OCI-LY3 (cell line): ENCODE data around the gene GNGT2.

Source experiments
- H2AFZ ChIP-seq: fragments of 200-600, 300-600 bp; shearing (Covaris generic); 2 replicates; pipeline ENCODE4 v1.6.0; 2014; ENCODE audit warnings: antibody characterized with exemption, low read depth, low read length
- H3K27ac ChIP-seq: fragments of 200-600, 300-600 bp; sonication (generic); 2 replicates; pipeline ENCODE4 v1.5.1; 2014; ENCODE audit warnings: mild to moderate bottlenecking, low read length, moderate library complexity, mixed read lengths
- H3K27me3 ChIP-seq: fragments of 200-600, 300-600 bp; sonication (generic); 2 replicates; pipeline ENCODE4 v1.6.1; 2014; ENCODE audit warnings: low read depth, low read length, mixed read lengths
- H3K36me3 ChIP-seq: fragments of 200-600, 300-600 bp; sonication (generic); replicated peaks from 2 replicates; pipeline ENCODE3; 2014; ENCODE audit warnings: low read depth, low read length, mixed read lengths
- H3K4me1 ChIP-seq: fragments of 300-600, 200-600 bp; sonication (generic); 2 replicates; pipeline ENCODE4 v1.6.1; 2014; ENCODE audit warnings: low read length, mixed read lengths
- H3K4me2 ChIP-seq: fragments of 200-600, 300-600 bp; sonication (generic); 2 replicates; pipeline ENCODE4 v1.6.1; 2014; ENCODE audit warnings: low read length, mixed read lengths
- H3K4me3 ChIP-seq: fragments of 300-600, 200-600 bp; sonication (generic); 2 replicates; pipeline ENCODE4 v1.5.1; 2014; ENCODE audit warnings: antibody characterized with exemption, mild to moderate bottlenecking, low read length, moderate library complexity
- H3K79me2 ChIP-seq: fragments of 300-600, 200-600 bp; shearing (Covaris generic); 2 replicates; pipeline ENCODE4 v1.6.1; 2014; ENCODE audit warnings: mild to moderate bottlenecking, low read length, mixed read lengths
- H3K9ac ChIP-seq: fragments of 300-600, 200-600 bp; shearing (Covaris generic); 2 replicates; pipeline ENCODE4 v1.6.0; 2014; ENCODE audit warnings: mild to moderate bottlenecking, low read length, moderate library complexity
- H3K9me3 ChIP-seq: fragments of 200-600, 300-600 bp; shearing (Covaris generic); 2 replicates; pipeline ENCODE4 v1.6.1; 2014; ENCODE audit warnings: low read length, mixed read lengths; ENCODE audit not compliant: insufficient read depth
- H4K20me1 ChIP-seq: fragments of 200-600, 300-600 bp; sonication (generic); 2 replicates; pipeline ENCODE4 v1.6.1; 2016; ENCODE audit warnings: low read length, mixed read lengths; ENCODE audit not compliant: insufficient read depth
- EZH2phosphoT487 ChIP-seq: fragments of 200-600 bp; shearing (Covaris generic); IDR thresholded peaks from 2 replicates; pipeline ENCODE4 v1.6.1; 2018; ENCODE audit warnings: antibody characterized with exemption, mixed run types, low read depth
- TF ChIP-seq, protein P1 (sequence below): fragments of 200-600, 300-600 bp; sonication (generic); IDR thresholded peaks from 2 replicates; pipeline ENCODE4 v1.5.1; 2014; ENCODE audit warnings: antibody characterized with exemption, low read length, low read depth

The GNGT2 gene

DNA sequence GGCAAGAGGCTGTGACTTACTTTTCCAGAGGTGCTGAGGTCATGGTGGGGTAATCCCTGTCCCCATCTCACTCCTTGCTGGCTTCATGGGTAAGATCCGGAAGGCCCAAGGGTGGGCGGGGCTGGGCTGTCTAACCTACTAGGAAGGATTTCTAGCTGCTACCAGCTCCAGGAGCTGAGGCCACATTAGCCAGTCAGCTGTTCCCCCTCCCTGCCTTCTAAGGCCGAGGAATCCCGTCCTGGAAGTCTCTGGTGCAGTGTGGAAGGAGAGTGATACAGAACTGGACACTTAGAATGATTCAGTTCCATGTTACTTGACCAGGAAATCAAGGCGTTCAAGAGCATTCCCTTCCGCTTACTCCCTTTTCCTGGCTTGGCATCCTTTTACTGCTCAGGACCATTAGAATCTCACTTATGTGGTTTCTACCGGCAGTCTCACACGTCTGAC, 8.9 kb downstream of the GNGT2 start:
- no peak overlapping the region for H3K4me3 ChIP-seq
- H3K27ac ChIP-seq, result no peak overlapping the region
- no peak overlapping the region for H2AFZ ChIP-seq
- peaks cover 2% of the 10 kb centered on the region for H3K36me3 ChIP-seq
- H3K4me1 ChIP-seq, result no peaks in the 10 kb centered on the region
- no peak overlapping the region for H3K4me2 ChIP-seq
- no peaks in the 10 kb centered on the region for H3K27me3 ChIP-seq
- H3K9ac ChIP-seq, result no peak overlapping the region
- H4K20me1 ChIP-seq, result no peaks in the 10 kb centered on the region
- H3K9me3 ChIP-seq, result no peaks in the 10 kb centered on the region
- H3K79me2 ChIP-seq, result no peaks in the 10 kb centered on the region
- no peak for TF ChIP-seq EZH2phosphoT487
- TF ChIP-seq, protein P1, sequence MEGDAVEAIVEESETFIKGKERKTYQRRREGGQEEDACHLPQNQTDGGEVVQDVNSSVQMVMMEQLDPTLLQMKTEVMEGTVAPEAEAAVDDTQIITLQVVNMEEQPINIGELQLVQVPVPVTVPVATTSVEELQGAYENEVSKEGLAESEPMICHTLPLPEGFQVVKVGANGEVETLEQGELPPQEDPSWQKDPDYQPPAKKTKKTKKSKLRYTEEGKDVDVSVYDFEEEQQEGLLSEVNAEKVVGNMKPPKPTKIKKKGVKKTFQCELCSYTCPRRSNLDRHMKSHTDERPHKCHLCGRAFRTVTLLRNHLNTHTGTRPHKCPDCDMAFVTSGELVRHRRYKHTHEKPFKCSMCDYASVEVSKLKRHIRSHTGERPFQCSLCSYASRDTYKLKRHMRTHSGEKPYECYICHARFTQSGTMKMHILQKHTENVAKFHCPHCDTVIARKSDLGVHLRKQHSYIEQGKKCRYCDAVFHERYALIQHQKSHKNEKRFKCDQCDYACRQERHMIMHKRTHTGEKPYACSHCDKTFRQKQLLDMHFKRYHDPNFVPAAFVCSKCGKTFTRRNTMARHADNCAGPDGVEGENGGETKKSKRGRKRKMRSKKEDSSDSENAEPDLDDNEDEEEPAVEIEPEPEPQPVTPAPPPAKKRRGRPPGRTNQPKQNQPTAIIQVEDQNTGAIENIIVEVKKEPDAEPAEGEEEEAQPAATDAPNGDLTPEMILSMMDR, result no peak

DNA sequence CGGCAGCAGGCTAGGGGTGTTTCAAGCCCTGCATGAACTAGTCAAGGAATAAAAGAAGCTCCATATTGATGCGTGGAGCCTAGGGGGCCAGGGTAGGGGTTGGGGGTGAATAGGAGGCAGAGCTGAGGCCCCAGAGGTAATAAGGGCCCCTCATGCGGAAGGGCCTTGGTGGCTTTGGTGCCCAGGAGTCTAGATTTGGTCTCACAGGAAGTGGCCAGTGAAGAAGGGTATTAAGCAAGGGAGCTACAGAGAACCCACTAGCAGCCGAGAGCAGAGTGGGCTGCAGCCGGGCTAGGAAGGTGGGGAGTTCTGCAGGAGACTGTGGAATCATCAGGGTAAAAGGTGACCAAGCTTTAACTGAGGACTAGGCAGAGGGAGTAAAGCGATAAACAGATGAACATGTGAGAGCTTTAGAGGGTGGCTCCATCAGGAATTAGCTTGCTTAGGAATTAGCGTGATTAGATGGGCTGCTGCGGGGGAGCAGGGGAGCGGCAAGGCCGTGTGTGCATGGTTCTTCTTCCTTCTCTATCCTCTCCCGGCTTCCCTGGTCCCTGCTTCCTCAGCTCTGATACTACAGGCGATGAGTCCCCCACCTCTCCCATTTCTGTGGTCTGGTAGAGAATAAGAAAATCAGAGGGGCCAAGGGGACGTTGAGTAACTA, 9.8 kb downstream of the GNGT2 start:
- H2AFZ ChIP-seq, result no peak overlapping the region
- H3K9me3 ChIP-seq, result no peaks in the 10 kb centered on the region
- H3K9ac ChIP-seq, result no peak overlapping the region
- H3K27me3 ChIP-seq, result no peaks in the 10 kb centered on the region
- H3K4me3 ChIP-seq, result no peak overlapping the region
- H3K36me3 ChIP-seq, result no peaks in the 10 kb centered on the region
- TF ChIP-seq, protein P1, result no peak
- TF ChIP-seq EZH2phosphoT487, result no peak
- no peaks in the 10 kb centered on the region for H4K20me1 ChIP-seq
- H3K4me1 ChIP-seq, result peaks cover 3% of the 10 kb centered on the region
- no peak overlapping the region for H3K27ac ChIP-seq
- no peaks in the 10 kb centered on the region for H3K79me2 ChIP-seq
- H3K4me2 ChIP-seq, result no peak overlapping the region

DNA sequence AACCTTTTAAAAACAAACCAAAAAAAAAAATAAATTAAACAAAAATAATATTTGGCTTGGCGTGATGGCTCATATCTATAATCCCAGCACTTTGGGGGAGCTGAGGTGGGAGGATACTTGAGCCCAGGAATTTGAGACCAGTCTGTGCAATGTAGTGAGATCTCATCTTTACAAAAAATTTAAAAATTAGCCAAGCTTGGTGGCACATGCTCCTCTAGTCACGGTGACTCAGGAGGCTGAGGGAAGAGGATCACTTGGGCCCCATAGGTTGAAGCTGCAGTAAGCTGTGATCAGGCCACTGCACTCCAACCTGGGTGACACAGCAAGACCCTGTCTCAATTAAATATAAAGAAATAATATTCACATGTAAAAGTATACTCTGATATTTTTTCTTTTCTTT, 12.2 kb downstream of the GNGT2 start:
- Histone ChIP-seq H3K4me2 (no peak overlapping the region), H3K27ac (no peak overlapping the region), H3K36me3 (no peaks in the 10 kb centered on the region), H3K9ac (no peak overlapping the region), H3K4me3 (no peak overlapping the region), H4K20me1 (no peaks in the 10 kb centered on the region), H3K79me2 (no peaks in the 10 kb centered on the region), H3K9me3 (no peaks in the 10 kb centered on the region), H3K27me3 (no peaks in the 10 kb centered on the region), H3K4me1 (peaks cover 13% of the 10 kb centered on the region), H2AFZ (no peak overlapping the region)
- TF ChIP-seq EZH2phosphoT487, result no peak
- TF ChIP-seq, protein P1, result no peak

DNA sequence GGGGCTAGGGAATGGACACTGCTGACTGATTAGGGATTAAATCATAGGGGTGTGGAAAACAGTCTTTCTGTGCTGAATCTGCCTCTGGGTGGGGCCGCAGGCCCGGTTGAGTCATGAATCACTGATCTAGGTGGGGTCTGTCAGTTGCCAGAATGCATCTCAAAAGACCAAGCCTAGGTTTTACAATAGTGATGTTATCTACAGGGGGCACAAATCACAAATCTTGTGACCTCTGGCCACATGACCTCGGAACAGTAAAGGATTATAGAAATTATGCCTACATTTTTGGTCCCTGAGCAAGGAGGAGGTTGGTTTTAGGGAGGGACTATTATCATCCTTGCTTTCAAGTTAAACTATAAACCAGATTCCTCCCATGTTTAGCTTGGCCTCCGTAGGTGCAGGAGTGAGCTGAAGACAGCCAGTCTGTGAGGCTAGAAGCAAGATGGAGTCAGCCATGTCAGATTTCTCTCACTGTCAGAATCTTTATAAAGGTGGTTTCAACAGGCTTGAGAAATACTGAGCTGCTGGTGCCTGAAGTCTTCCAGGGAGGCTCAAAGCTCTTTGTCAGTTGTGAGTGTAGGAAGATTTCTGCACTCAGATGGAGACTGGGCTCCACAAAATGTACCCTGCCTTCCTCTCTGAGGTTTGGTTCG, 12.9 kb downstream of the GNGT2 start:
- Histone ChIP-seq H3K4me3 (no peak overlapping the region), H3K27ac (no peak overlapping the region), H3K4me1 (peaks cover 14% of the 10 kb centered on the region), H3K79me2 (no peaks in the 10 kb centered on the region), H2AFZ (no peak overlapping the region), H3K9me3 (no peaks in the 10 kb centered on the region), H3K36me3 (no peaks in the 10 kb centered on the region), H4K20me1 (no peaks in the 10 kb centered on the region), H3K27me3 (no peaks in the 10 kb centered on the region), H3K9ac (no peak overlapping the region), H3K4me2 (no peak overlapping the region)
- no peak for TF ChIP-seq EZH2phosphoT487
